K562 (cell line): ENCODE measurements around the gene CTBP2. TPM values are rescaled to one million over a fixed set of nuclear protein-coding genes. Genes with fewer than 3 reads are reported as not detected.

Source experiments
- ATAC-seq: fragments of 200-7000 bp; cut with Tn5 transposase; 3 replicates; pipeline ENCODE4 v1.9.1; 2020; ENCODE audit warnings: moderate library complexity
- BruUV-seq: library from RNA; stranded (reverse); fragments of 400-500 nt; replicated peaks from 2 replicates; lab custom pipeline; 2021; lab: Mats Ljungman, UMichigan
- CTCF ChIA-PET: fragments of 300-600 bp; formaldehyde crosslinking; extraction: SDS; loops from one replicate; lab custom pipeline; 2021; ENCODE audit warnings: low intra/inter-chr PET ratio; lab: Yijun Ruan, JAX
- POLR2A ChIA-PET: fragments of 300-600, 350-650 bp; sonication (Branson Sonifier 250); formaldehyde crosslinking; extraction: SDS; loops from one replicate; lab custom pipeline; 2021; ENCODE audit warnings: antibody characterized with exemption, inconsistent platforms; lab: Yijun Ruan, JAX
- DNase-seq, 4 experiments: peaks; one replicate each; pipeline versions ENCODE4 v3.0.0 to v3.0.0-alpha.2; 2011 to 2018; ENCODE audit warnings: low spot score in 3 of 4, mixed read lengths in 3 of 4; ENCODE audit errors: extremely low read depth in 1 of 4
- FAIRE-seq: peaks from 2 replicates; lab custom pipeline; 2011; peaks lifted over from hg19 to GRCh38; lab: Jason Lieb, UNC
- H2AFZ ChIP-seq: 2 replicates; pipeline ENCODE4 v1.6.0; 2011; ENCODE audit warnings: low read depth, low read length, control low read depth, inconsistent platforms
- H3K27ac ChIP-seq: fragments of 200-600 bp; 3 replicates; pipeline ENCODE4 v1.8.0; 2011; ENCODE audit warnings: low read depth, mild to moderate bottlenecking, control low read depth, inconsistent platforms, low read length, moderate library complexity, mixed read lengths; ENCODE audit errors: extremely low read depth
- H3K27me3 ChIP-seq, 2 experiments: fragments of 300-600 bp in 1 of 2; 2 replicates in 1 of 2; 3 replicates in 1 of 2; pipeline versions ENCODE4 v1.6.0 to v1.8.0; 2011; ENCODE audit warnings: inconsistent platforms in 2 of 2, low read length in 2 of 2, mild to moderate bottlenecking in 1 of 2, mixed read lengths in 1 of 2, moderate library complexity in 1 of 2; ENCODE audit not compliant: control insufficient read depth in 2 of 2, insufficient read depth in 2 of 2
- H3K36me3 ChIP-seq: fragments of 300-600 bp; 3 replicates; pipeline ENCODE4 v1.8.0; 2011; ENCODE audit warnings: mild to moderate bottlenecking, low read length, inconsistent platforms; ENCODE audit not compliant: control insufficient read depth, insufficient read depth
- H3K4me1 ChIP-seq, 2 experiments: fragments of 200-600 bp in 1 of 2; replicated peaks in 1 of 2; 2 replicates in 1 of 2; 3 replicates in 1 of 2; pipeline versions ENCODE4 v1.5.1 to v1.8.0; 2011; ENCODE audit warnings: inconsistent platforms in 2 of 2, low read length in 2 of 2, mild to moderate bottlenecking in 1 of 2, mixed read lengths in 1 of 2, moderate library complexity in 1 of 2; ENCODE audit not compliant: control insufficient read depth in 2 of 2, insufficient read depth in 2 of 2
- H3K4me2 ChIP-seq: 2 replicates; pipeline ENCODE4 v1.6.1; 2011; ENCODE audit warnings: low read length, control low read depth, inconsistent platforms, mixed read lengths; ENCODE audit not compliant: insufficient read depth
- H3K4me3 ChIP-seq: fragments of 200-600 bp; sonication (generic), shearing (Covaris generic); 2 replicates; pipeline ENCODE4 v1.5.1; 2016; ENCODE audit warnings: control low read depth, inconsistent platforms
- H3K79me2 ChIP-seq: fragments of 200-600 bp; 3 replicates; pipeline ENCODE4 v1.8.0; 2011; ENCODE audit warnings: low read length, inconsistent platforms; ENCODE audit not compliant: control insufficient read depth, insufficient read depth
- H3K9ac ChIP-seq, 2 experiments: 2 replicates each; pipeline versions ENCODE4 v1.6.0 to v1.6.1; 2011; ENCODE audit warnings: low read depth in 2 of 2, low read length in 2 of 2, control low read depth in 1 of 2, inconsistent platforms in 1 of 2, mild to moderate bottlenecking in 1 of 2, mixed read lengths in 1 of 2; ENCODE audit not compliant: insufficient read depth in 1 of 2
- H3K9me1 ChIP-seq: one replicate; pipeline ENCODE4 v1.6.0; 2011; ENCODE audit warnings: inconsistent platforms, mild to moderate bottlenecking, low read length, moderate library complexity; ENCODE audit not compliant: control insufficient read depth, insufficient read depth
- H3K9me3 ChIP-seq: replicated peaks from 2 replicates; pipeline ENCODE4 v1.5.1; 2011; ENCODE audit warnings: low read depth, low read length, inconsistent platforms; ENCODE audit not compliant: control insufficient read depth, insufficient read depth
- H4K20me1 ChIP-seq: replicated peaks from 2 replicates; pipeline ENCODE4 v1.6.1; 2011; ENCODE audit warnings: low read length, inconsistent platforms, mixed read lengths; ENCODE audit not compliant: control insufficient read depth, insufficient read depth
- CTCF ChIP-seq, 3 experiments: IDR thresholded peaks in 2 of 3; conservative IDR thresholded peaks in 1 of 3; 2 replicates each; pipeline ENCODE4 v1.5.1; 2011 to 2012; ENCODE audit warnings: low read length in 3 of 3, mild to moderate bottlenecking in 3 of 3, control low read depth in 2 of 3, improper control_type of control experiment in 1 of 3, inconsistent platforms in 1 of 3, low read depth in 1 of 3, mixed read lengths in 1 of 3, moderate library complexity in 1 of 3; ENCODE audit not compliant: insufficient read depth in 2 of 3
- EHMT2 ChIP-seq: fragments of 450-650 bp; IDR thresholded peaks from 2 replicates; pipeline ENCODE4 v1.6.1; 2018; ENCODE audit warnings: antibody characterized with exemption
- ELK3 ChIP-seq: fragments of 450-650 bp; formaldehyde crosslinking; IDR thresholded peaks from 2 replicates; pipeline ENCODE4 v1.4.0; 2020; ENCODE audit warnings: mild to moderate bottlenecking
- FOXA1 ChIP-seq: fragments of 450-650 bp; IDR thresholded peaks from 2 replicates; pipeline ENCODE4 v1.6.1; 2016; ENCODE audit warnings: mild to moderate bottlenecking, borderline replicate concordance
- RBM25 ChIP-seq: fragments of 200-400 bp; formaldehyde crosslinking; IDR thresholded peaks from 2 replicates; pipeline ENCODE4 v1.6.1; 2018; ENCODE audit warnings: low read length, low read depth, moderate library complexity; ENCODE audit not compliant: severe bottlenecking
- SIRT6 ChIP-seq: IDR thresholded peaks from one replicate; pipeline ENCODE4 v1.6.1; 2012; ENCODE audit warnings: low read depth, mild to moderate bottlenecking, control low read depth, inconsistent platforms, low read length, moderate library complexity
- SMARCC2 ChIP-seq: fragments of 450-650 bp; IDR thresholded peaks from 2 replicates; pipeline ENCODE4 v1.6.1; 2017; ENCODE audit warnings: antibody characterized with exemption, moderate library complexity, mild to moderate bottlenecking, low read depth
- THRAP3 ChIP-seq: fragments of 450-650 bp; IDR thresholded peaks from 2 replicates; pipeline ENCODE4 v1.6.1; 2016; ENCODE audit warnings: mild to moderate bottlenecking, inconsistent platforms, borderline replicate concordance
- ZNF224 ChIP-seq: sonication (generic); formaldehyde crosslinking; IDR thresholded peaks from 2 replicates; pipeline ENCODE4 v1.8.0; 2022; ENCODE audit warnings: mild to moderate bottlenecking, missing genetic modification reagents
- ZNF436 ChIP-seq: fragments of 250-450, 450-650 bp; sonication (Bioruptor Pico); formaldehyde crosslinking; IDR thresholded peaks from 2 replicates; pipeline ENCODE4 v1.7.0; 2020; ENCODE audit warnings: mild to moderate bottlenecking
- ZNF785 ChIP-seq: fragments of 250-450 bp; sonication (Bioruptor Pico); IDR thresholded peaks from 2 replicates; pipeline ENCODE4 v1.4.0; 2020; ENCODE audit warnings: mild to moderate bottlenecking
- WGBS: fragments of 100-300 bp; shearing (Covaris generic); methylation state at CpG from one replicate; pipeline ENCODE4 v1.1.6; 2016; ENCODE audit warnings: low coverage, mixed read lengths; ENCODE audit not compliant: insufficient coverage; ENCODE audit errors: missing lambda C conversion rate; 5-methylcytosine and 5-hydroxymethylcytosine counted together
- in situ Hi-C: fragments of 300-500 bp; cut with MboI; formaldehyde crosslinking; loops from 4 replicates; pipeline ENCODE4 v1.15.0; 2018; ENCODE audit warnings: inconsistent platforms, mixed read lengths
- intact Hi-C: fragments of 100-400 bp; cut with micrococcal nuclease; formaldehyde crosslinking; loops from 2 replicates; pipeline ENCODE4 v1.14.2; 2022
- polyA plus RNA-seq, 8 experiments: library from polyadenylated mRNA; depleted of rRNA in 4 of 8; stranded (reverse) in 5 of 8; unstranded in 3 of 8; fragments of >200 nt; fragmentation: Nextera tagmentation in 2 of 8; fragmentation: Illumina TruSeq in 1 of 8; extraction: Ambion mirVana in 2 of 8; extraction: Trizol in 1 of 8; gene quantifications; 2 replicates each; pipeline versions ENCODE4 v1.2.1 to v1.2.3, GENCODE V29; 2011 to 2014; ENCODE audit warnings: inconsistent platforms in 1 of 8, missing spikeins in 1 of 8
- total RNA-seq, 7 experiments: library from RNA; depleted of rRNA in 6 of 7; stranded (reverse); fragments of >200 nt in 6 of 7; fragmentation: Illumina TruSeq in 2 of 7; extraction: Trizol in 2 of 7; gene quantifications; 2 replicates each; pipeline versions ENCODE4 v1.2.1 to v1.2.3, GENCODE V29; 2011 to 2021; ENCODE audit warnings: low replicate concordance in 1 of 7
- TF ChIP-seq, protein P1 (sequence below): fragments of 250-450 bp; sonication (Bioruptor Pico); IDR thresholded peaks from 2 replicates; pipeline ENCODE4 v1.5.0; 2021; ENCODE audit warnings: mild to moderate bottlenecking, borderline replicate concordance
- TF ChIP-seq, protein P2 (sequence below), 2 experiments: fragments of 200-800 bp in 1 of 2; sonication (Bioruptor generic) in 1 of 2; sonication (generic) in 1 of 2; formaldehyde crosslinking in 1 of 2; IDR thresholded peaks in 1 of 2; conservative IDR thresholded peaks in 1 of 2; 2 replicates each; pipeline versions ENCODE4 v1.5.0 to v1.6.1; 2016 to 2020; ENCODE audit warnings: missing compliant biosample characterization in 1 of 2, missing genetic modification characterization in 1 of 2, missing genetic modification reagents in 1 of 2
- TF ChIP-seq, protein P3 (sequence below): fragments of 250-450 bp; sonication (Bioruptor Pico); IDR thresholded peaks from 2 replicates; pipeline ENCODE4 v1.6.1; 2021; ENCODE audit warnings: mild to moderate bottlenecking

Gene CTBP2
- total and polyA plus RNA-seq, 9 of the 15 experiments (the other 6 are each of a cell fraction or from before 2014, with no cell fraction given) = 1.3 to 8.8 (median 5.1) TPM

- DNase-seq (no peak), ATAC-seq (no peak), FAIRE-seq (no peak)
- peaks cover 87% of the 10 kb centered on the region for H3K79me2 ChIP-seq
- POLR2A ChIA-PET = no interaction called here
- H3K9me3 ChIP-seq = no peaks in the 10 kb centered on the region
- intact Hi-C loops = no loop called here
- in situ Hi-C loops = no loop called here
- TF ChIP-seq CTCF (IDR thresholded peaks at IDR 0.05 in 2 of 3, conservative IDR thresholded peaks at IDR 0.05 in 1 of 3; ENCODE audit: insufficient read depth in 2 of 3, low read depth in 1 of 3, low read length in 3 of 3) (no peak), FOXA1 (no peak), RBM25 (no peak), SMARCC2 (no peak), ZNF436 (CRISPR knock-in tag) (no peak), ZNF224 (CRISPR knock-in tag) (no peak), ZNF785 (no peak), SIRT6 (no peak), THRAP3 (no peak), ELK3 (CRISPR knock-in tag) (no peak), EHMT2 (no peak)
- TF ChIP-seq, protein P1, sequence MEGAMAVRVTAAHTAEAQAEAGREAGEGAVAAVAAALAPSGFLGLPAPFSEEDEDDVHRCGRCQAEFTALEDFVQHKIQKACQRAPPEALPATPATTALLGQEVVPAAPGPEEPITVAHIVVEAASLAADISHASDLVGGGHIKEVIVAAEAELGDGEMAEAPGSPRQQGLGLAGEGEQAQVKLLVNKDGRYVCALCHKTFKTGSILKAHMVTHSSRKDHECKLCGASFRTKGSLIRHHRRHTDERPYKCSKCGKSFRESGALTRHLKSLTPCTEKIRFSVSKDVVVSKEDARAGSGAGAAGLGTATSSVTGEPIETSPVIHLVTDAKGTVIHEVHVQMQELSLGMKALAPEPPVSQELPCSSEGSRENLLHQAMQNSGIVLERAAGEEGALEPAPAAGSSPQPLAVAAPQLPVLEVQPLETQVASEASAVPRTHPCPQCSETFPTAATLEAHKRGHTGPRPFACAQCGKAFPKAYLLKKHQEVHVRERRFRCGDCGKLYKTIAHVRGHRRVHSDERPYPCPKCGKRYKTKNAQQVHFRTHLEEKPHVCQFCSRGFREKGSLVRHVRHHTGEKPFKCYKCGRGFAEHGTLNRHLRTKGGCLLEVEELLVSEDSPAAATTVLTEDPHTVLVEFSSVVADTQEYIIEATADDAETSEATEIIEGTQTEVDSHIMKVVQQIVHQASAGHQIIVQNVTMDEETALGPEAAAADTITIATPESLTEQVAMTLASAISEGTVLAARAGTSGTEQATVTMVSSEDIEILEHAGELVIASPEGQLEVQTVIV = no peak
- TF ChIP-seq, protein P2, sequence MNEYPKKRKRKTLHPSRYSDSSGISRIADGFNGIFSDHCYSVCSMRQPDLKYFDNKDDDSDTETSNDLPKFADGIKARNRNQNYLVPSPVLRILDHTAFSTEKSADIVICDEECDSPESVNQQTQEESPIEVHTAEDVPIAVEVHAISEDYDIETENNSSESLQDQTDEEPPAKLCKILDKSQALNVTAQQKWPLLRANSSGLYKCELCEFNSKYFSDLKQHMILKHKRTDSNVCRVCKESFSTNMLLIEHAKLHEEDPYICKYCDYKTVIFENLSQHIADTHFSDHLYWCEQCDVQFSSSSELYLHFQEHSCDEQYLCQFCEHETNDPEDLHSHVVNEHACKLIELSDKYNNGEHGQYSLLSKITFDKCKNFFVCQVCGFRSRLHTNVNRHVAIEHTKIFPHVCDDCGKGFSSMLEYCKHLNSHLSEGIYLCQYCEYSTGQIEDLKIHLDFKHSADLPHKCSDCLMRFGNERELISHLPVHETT (CRISPR knock-in tag; conservative IDR thresholded peaks at IDR 0.05 in 1 of 2, IDR thresholded peaks at IDR 0.05 in 1 of 2) = no peak
- TF ChIP-seq, protein P3, sequence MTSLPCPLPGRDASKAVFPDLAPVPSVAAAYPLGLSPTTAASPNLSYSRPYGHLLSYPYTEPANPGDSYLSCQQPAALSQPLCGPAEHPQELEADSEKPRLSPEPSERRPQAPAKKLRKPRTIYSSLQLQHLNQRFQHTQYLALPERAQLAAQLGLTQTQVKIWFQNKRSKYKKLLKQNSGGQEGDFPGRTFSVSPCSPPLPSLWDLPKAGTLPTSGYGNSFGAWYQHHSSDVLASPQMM (CRISPR knock-in tag) = no peak
- H3K27me3 ChIP-seq = no peaks in the 10 kb centered on the region
- H3K9me1 ChIP-seq = peaks cover 3% of the 10 kb centered on the region
- no peak overlapping the region for H3K4me3 ChIP-seq
- H2AFZ ChIP-seq = no peak overlapping the region
- no peak overlapping the region for H3K27ac ChIP-seq
- H3K9ac ChIP-seq = no peak overlapping the region
- no peak overlapping the region for H3K4me2 ChIP-seq
- peaks cover 32% of the 10 kb centered on the region; the same call in 1 of the 2 replicates for H4K20me1 ChIP-seq
- peaks cover 22% of the 10 kb centered on the region; the same call in 1 of the 3 replicates for H3K36me3 ChIP-seq
- BruUV-seq = no TSS peak
- WGBS = 92% methylated on average over 9 of the region's 9 CpGs
- no peaks in the 10 kb centered on the region; a peak in 1 of 5 replicates for H3K4me1 ChIP-seq
- CTCF ChIA-PET = no interaction called here
These were observed 59.3 kb downstream of the CTBP2 start for GRCh38 chr10:125101049-125101448.
